ENCODE measurements around the gene KIRREL3.

DNA sequence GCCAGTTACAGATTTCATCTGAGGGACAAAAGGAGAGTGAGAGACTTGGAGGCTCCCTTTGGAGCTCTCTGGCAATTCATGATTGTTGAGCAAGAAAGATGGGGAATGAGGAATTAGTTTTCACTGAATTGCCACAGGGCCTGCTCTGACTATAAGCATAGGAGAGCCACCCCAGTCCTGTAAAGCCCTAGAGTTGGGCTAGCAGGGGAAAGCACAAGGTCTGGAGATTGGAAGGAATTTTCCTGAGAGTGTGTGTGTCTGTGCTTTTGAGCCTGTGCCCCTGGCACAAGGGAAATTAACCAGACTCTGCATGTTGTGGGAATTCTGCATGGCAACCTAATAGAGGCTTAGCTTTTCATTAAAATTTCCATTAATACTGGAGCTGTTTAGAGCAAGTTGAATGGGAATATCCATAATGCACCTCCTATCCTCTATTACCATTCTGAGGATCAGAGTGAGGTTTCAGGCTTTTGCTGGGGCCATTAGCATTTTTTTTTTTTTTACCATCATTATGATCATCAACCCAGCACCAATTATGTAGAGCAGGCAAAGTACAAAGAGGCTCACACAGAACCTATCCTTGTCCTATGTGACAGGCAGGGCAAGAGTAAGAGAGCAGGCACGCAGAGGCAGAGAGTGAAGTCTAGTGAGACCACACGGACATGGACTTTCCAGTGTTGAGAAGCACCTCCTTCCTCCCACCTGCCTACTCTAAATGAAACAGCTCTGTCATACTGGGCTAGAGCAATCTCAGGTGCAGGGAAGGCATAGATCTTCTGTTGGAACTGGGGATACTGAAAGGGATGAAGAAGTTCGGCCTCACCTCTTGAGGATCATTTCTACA lies 336.6 kb downstream of the KIRREL3 start:
- TF ChIP-seq, protein P1, sequence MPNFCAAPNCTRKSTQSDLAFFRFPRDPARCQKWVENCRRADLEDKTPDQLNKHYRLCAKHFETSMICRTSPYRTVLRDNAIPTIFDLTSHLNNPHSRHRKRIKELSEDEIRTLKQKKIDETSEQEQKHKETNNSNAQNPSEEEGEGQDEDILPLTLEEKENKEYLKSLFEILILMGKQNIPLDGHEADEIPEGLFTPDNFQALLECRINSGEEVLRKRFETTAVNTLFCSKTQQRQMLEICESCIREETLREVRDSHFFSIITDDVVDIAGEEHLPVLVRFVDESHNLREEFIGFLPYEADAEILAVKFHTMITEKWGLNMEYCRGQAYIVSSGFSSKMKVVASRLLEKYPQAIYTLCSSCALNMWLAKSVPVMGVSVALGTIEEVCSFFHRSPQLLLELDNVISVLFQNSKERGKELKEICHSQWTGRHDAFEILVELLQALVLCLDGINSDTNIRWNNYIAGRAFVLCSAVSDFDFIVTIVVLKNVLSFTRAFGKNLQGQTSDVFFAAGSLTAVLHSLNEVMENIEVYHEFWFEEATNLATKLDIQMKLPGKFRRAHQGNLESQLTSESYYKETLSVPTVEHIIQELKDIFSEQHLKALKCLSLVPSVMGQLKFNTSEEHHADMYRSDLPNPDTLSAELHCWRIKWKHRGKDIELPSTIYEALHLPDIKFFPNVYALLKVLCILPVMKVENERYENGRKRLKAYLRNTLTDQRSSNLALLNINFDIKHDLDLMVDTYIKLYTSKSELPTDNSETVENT (CRISPR knock-in tag; IDR thresholded peaks at IDR 0.05): no peak
- TF ChIP-seq TRIM24 (IDR thresholded peaks at IDR 0.05): no peak
- TF ChIP-seq, protein P2, sequence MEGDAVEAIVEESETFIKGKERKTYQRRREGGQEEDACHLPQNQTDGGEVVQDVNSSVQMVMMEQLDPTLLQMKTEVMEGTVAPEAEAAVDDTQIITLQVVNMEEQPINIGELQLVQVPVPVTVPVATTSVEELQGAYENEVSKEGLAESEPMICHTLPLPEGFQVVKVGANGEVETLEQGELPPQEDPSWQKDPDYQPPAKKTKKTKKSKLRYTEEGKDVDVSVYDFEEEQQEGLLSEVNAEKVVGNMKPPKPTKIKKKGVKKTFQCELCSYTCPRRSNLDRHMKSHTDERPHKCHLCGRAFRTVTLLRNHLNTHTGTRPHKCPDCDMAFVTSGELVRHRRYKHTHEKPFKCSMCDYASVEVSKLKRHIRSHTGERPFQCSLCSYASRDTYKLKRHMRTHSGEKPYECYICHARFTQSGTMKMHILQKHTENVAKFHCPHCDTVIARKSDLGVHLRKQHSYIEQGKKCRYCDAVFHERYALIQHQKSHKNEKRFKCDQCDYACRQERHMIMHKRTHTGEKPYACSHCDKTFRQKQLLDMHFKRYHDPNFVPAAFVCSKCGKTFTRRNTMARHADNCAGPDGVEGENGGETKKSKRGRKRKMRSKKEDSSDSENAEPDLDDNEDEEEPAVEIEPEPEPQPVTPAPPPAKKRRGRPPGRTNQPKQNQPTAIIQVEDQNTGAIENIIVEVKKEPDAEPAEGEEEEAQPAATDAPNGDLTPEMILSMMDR (IDR thresholded peaks at IDR 0.05 in 2 of 3, conservative IDR thresholded peaks at IDR 0.05 in 1 of 3; ENCODE audit: insufficient read depth in 2 of 3, low read depth in 1 of 3, low read length in 3 of 3): no peak
- TF ChIP-seq EGR1 (conservative IDR thresholded peaks at IDR 0.05): no peak
- TF ChIP-seq SIN3A (IDR thresholded peaks at IDR 0.05; ENCODE audit: borderline replicate concordance in 2 of 2, control insufficient read depth in 1 of 2, low read depth in 2 of 2, low read length in 2 of 2): no peak
- TF ChIP-seq, protein P3, sequence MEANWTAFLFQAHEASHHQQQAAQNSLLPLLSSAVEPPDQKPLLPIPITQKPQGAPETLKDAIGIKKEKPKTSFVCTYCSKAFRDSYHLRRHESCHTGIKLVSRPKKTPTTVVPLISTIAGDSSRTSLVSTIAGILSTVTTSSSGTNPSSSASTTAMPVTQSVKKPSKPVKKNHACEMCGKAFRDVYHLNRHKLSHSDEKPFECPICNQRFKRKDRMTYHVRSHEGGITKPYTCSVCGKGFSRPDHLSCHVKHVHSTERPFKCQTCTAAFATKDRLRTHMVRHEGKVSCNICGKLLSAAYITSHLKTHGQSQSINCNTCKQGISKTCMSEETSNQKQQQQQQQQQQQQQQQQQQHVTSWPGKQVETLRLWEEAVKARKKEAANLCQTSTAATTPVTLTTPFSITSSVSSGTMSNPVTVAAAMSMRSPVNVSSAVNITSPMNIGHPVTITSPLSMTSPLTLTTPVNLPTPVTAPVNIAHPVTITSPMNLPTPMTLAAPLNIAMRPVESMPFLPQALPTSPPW (CRISPR knock-in tag; IDR thresholded peaks at IDR 0.05): no peak
- TF ChIP-seq CHD2 (IDR thresholded peaks at IDR 0.05; ENCODE audit: low read depth, low read length): no peak
- TF ChIP-seq PHF8 (IDR thresholded peaks at IDR 0.05; ENCODE audit: borderline replicate concordance, low read length): no peak
- no peak for TF ChIP-seq ESRRA (IDR thresholded peaks at IDR 0.05; ENCODE audit: borderline replicate concordance, low read depth)

All from K562 (cell line).